ENCODE data around the gene SLC27A3.
"Not testable (repeated sequence)": the region's sequence is repeated elsewhere in the genome, so short reads cannot be mapped to it uniquely, and the experiment has no call there.

Gene SLC27A3

GRCh38 chr1:153752072-153752471, 23.1 kb upstream of the SLC27A3 start:
- H3K4me1 ChIP-seq, result peaks cover 20 to 34% (median 23%) of the 10 kb centered on the region in 10 experiments
- no peak overlapping the region for H3K4me2 ChIP-seq
- H4K20me1 ChIP-seq, result 0 out of 22 replicates have a peak, but pooled peaks cover 0 to 9% (median 0%) of the 10 kb centered on the region in 11 experiments
- H3K4me3 ChIP-seq, result no peak overlapping the region
- peak overlapping the region in 1 of 11 experiments; percentile 8; a peak in 1 of 22 replicates for H3K27ac ChIP-seq
- peaks cover 77 to 97% (median 96%) of the 10 kb centered on the region in 11 experiments for H3K36me3 ChIP-seq
- H3K27me3 ChIP-seq, result no peaks in the 10 kb centered on the region
- H3K9me3 ChIP-seq (replicated peaks in 1 of 11), result no peaks in the 10 kb centered on the region
- no peak for TF ChIP-seq Cebpa-rat (IDR thresholded peaks at IDR 0.05)
- H3K9ac ChIP-seq, result no peak overlapping the region

- H3K9me3 ChIP-seq (replicated peaks in 1 of 11), result no peaks in the 10 kb centered on the region
- 0 out of 22 replicates have a peak, but pooled peaks cover 0 to 9% (median 0%) of the 10 kb centered on the region in 11 experiments for H4K20me1 ChIP-seq
- no peak overlapping the region for H3K4me2 ChIP-seq
- TF ChIP-seq Cebpa-rat (IDR thresholded peaks at IDR 0.05), result no peak
- H3K27ac ChIP-seq, result no peak overlapping the region; a peak in 1 of 22 replicates
- H3K4me3 ChIP-seq, result no peak overlapping the region
- H3K36me3 ChIP-seq, result peaks cover 77 to 97% (median 96%) of the 10 kb centered on the region in 11 experiments
- peaks cover 20 to 34% (median 23%) of the 10 kb centered on the region in 10 experiments for H3K4me1 ChIP-seq
- no peaks in the 10 kb centered on the region for H3K27me3 ChIP-seq
- H3K9ac ChIP-seq, result no peak overlapping the region
Observed at GRCh38 chr1:153752571-153753195, 22.5 kb upstream of the SLC27A3 start.

GRCh38 chr1:153754266-153754665, 20.9 kb upstream of the SLC27A3 start:
- TF ChIP-seq Cebpa-rat (IDR thresholded peaks at IDR 0.05), result no peak
- no peaks in the 10 kb centered on the region for H3K9me3 ChIP-seq (replicated peaks in 1 of 11)
- H3K4me1 ChIP-seq, result peaks cover 20 to 29% (median 22%) of the 10 kb centered on the region in 10 experiments
- H3K27me3 ChIP-seq, result no peaks in the 10 kb centered on the region
- no peaks in the 10 kb centered on the region for H4K20me1 ChIP-seq
- H3K4me3 ChIP-seq, result no peak overlapping the region
- no peak overlapping the region for H3K9ac ChIP-seq
- no peak overlapping the region for H3K4me2 ChIP-seq
- H3K27ac ChIP-seq, result no peak overlapping the region
- peaks cover 79 to 97% (median 96%) of the 10 kb centered on the region in 11 experiments for H3K36me3 ChIP-seq

GRCh38 chr1:153760440-153760839, 14.8 kb upstream of the SLC27A3 start:
- Histone ChIP-seq H4K20me1 (no peaks in the 10 kb centered on the region), H3K4me3 (no peak overlapping the region), H3K27me3 (no peaks in the 10 kb centered on the region), H3K4me2 (no peak overlapping the region), H3K36me3 (peaks cover 97 to 100% (median 100%) of the 10 kb centered on the region in 11 experiments), H3K9ac (no peak overlapping the region), H3K4me1 (peaks cover 0 to 32% (median 27%) of the 10 kb centered on the region in 10 experiments; a peak in 18 of 20 replicates), H3K9me3 (replicated peaks in 1 of 11) (no peaks in the 10 kb centered on the region), H3K27ac (no peak overlapping the region)
- TF ChIP-seq Cebpa-rat (IDR thresholded peaks at IDR 0.05), result no peak

- Histone ChIP-seq H3K9ac (peak overlapping the region in 8 of 11 experiments; percentile 19 to 67 (median 44); a peak in 12 of 22 replicates), H3K36me3 (peaks cover 86 to 100% (median 99%) of the 10 kb centered on the region in 11 experiments), H3K4me2 (peak overlapping the region in 9 of 11 experiments; percentile 16 to 88 (median 77); a peak in 18 of 22 replicates), H3K9me3 (replicated peaks in 1 of 11) (no peaks in the 10 kb centered on the region), H3K27me3 (no peaks in the 10 kb centered on the region), H4K20me1 (no peaks in the 10 kb centered on the region), H3K4me3 (0 out of 20 replicates have a peak overlapping the region, but pooled peaks of 1 of the 10 experiments have one; percentile 11), H3K4me1 (peaks cover 21 to 56% (median 51%) of the 10 kb centered on the region in 10 experiments), H3K27ac (peak overlapping the region in 8 of 11 experiments; percentile 28 to 68 (median 58); a peak in 15 of 22 replicates)
- TF ChIP-seq Cebpa-rat (IDR thresholded peaks at IDR 0.05), result no peak
Observed at GRCh38 chr1:153763365-153764225, 11.6 kb upstream of the SLC27A3 start.

- Histone ChIP-seq H3K4me1 (peaks cover 28 to 63% (median 58%) of the 10 kb centered on the region in 10 experiments), H3K4me3 (no peak overlapping the region), H3K27me3 (no peaks in the 10 kb centered on the region), H3K36me3 (peaks cover 79 to 99% (median 96%) of the 10 kb centered on the region in 11 experiments), H3K27ac (peak overlapping the region in 7 of 11 experiments; percentile 41 to 68 (median 65); a peak in 13 of 22 replicates), H4K20me1 (no peaks in the 10 kb centered on the region), H3K4me2 (peak overlapping the region in 8 of 11 experiments; percentile 64 to 88 (median 78); a peak in 14 of 22 replicates), H3K9ac (peak overlapping the region in 7 of 11 experiments; percentile 19 to 67 (median 48); a peak in 8 of 22 replicates), H3K9me3 (replicated peaks in 1 of 11) (no peaks in the 10 kb centered on the region)
- TF ChIP-seq Cebpa-rat (IDR thresholded peaks at IDR 0.05), result no peak
Observed at GRCh38 chr1:153764310-153764709, 10.9 kb upstream of the SLC27A3 start.

- Histone ChIP-seq H3K4me1 (peaks cover 51 to 86% (median 79%) of the 10 kb centered on the region in 10 experiments), H3K36me3 (peaks cover 56 to 76% (median 73%) of the 10 kb centered on the region in 11 experiments), H3K4me2 (peak overlapping the region in 4 of 11 experiments; percentile 94 to 99 (median 96); a peak in 3 of 22 replicates), H3K27ac (peak overlapping the region in 3 of 11 experiments; percentile 99 to 100 (median 99); a peak in 5 of 22 replicates)
- H3K9me3 ChIP-seq (replicated peaks in 1 of 11); H4K20me1 ChIP-seq; H3K4me3 ChIP-seq; H3K9ac ChIP-seq; H3K27me3 ChIP-seq: not testable (repeated sequence)
Observed at GRCh38 chr1:153766663-153767062, 8.5 kb upstream of the SLC27A3 start.

- no peaks in the 10 kb centered on the region for H4K20me1 ChIP-seq
- H3K4me1 ChIP-seq, result peaks cover 60 to 87% (median 84%) of the 10 kb centered on the region in 10 experiments
- peak overlapping the region in 10 of 11 experiments; percentile 58 to 100 (median 98); a peak in 17 of 22 replicates for H3K27ac ChIP-seq
- H3K4me3 ChIP-seq, result no peak overlapping the region; a peak in 1 of 20 replicates
- H3K9ac ChIP-seq, result peak overlapping the region in 8 of 11 experiments; percentile 14 to 96 (median 91); a peak in 9 of 22 replicates
- no peaks in the 10 kb centered on the region for H3K27me3 ChIP-seq
- peaks cover 47 to 73% (median 69%) of the 10 kb centered on the region in 11 experiments for H3K36me3 ChIP-seq
- no peak for TF ChIP-seq Cebpa-rat (IDR thresholded peaks at IDR 0.05)
- no peaks in the 10 kb centered on the region for H3K9me3 ChIP-seq (replicated peaks in 1 of 11)
- peak overlapping the region; percentile 83 to 100 (median 99) for H3K4me2 ChIP-seq
Observed at GRCh38 chr1:153767519-153767918, 7.7 kb upstream of the SLC27A3 start.

All from BLaER1 treated with 17β-estradiol and CSF1 and Interleukin-3, amounts not matched to agents 10 nM and 100 nM (cell line).